Left colon (tissue), 2 donors: ENCODE measurements around the gene MAGI2. TPM values are rescaled to one million over a fixed set of nuclear protein-coding genes. Genes with fewer than 3 reads are reported as not detected.
"Not testable (repeated sequence)": the region's sequence is repeated elsewhere in the genome, so short reads cannot be mapped to it uniquely, and the experiment has no call there.

ENCODE experiments used
- ATAC-seq: fragments of 200-7000 bp; cut with Tn5 transposase; one replicate; pipeline ENCODE4 v1.9.1; 2020; ENCODE audit warnings: mild to moderate bottlenecking, moderate library complexity
- DNase-seq, 2 donors: peaks; one replicate each; pipeline ENCODE4 v3.0.0-alpha.2; 2020
- intact Hi-C, 2 donors: fragments of 100-400 bp; cut with DNase I in 1 of 2; cut with micrococcal nuclease in 1 of 2; formaldehyde crosslinking; loops; one replicate each; pipeline versions ENCODE4 v1.11.2 to v1.14.0; 2022; cut with DNase I, micrococcal nuclease
- total RNA-seq, 2 donors: library from RNA; stranded (reverse); fragmentation: NEBNext Ultra II Directional; extraction: Animal tissue kit (Norgen Biotek cat#: 25700); gene quantifications; one replicate each; pipeline ENCODE4 v1.2.1, GENCODE V29; 2021
- donor health status: DM: no; HTN: no; CAD: no.
- donor health status: DM: yes; HTN: yes; CAD: no.

Gene MAGI2
- total RNA-seq, 2 donors from 2014 or later: 1.4 to 3.5 TPM

GRCh38 chr7:79037001-79037400 is 416.5 kb downstream of the MAGI2 start:
- ATAC-seq (no peak), DNase-seq (no peak)
- intact Hi-C loops: no loop called here

- ATAC-seq (no peak), DNase-seq (no peak)
- intact Hi-C loops: no loop called here
Observed at GRCh38 chr7:79036356-79036755, 417.1 kb downstream of the MAGI2 start.

GRCh38 chr7:79035858-79036257 is 417.6 kb downstream of the MAGI2 start:
- ATAC-seq (no peak), DNase-seq (no peak)
- intact Hi-C loops: no loop called here

- intact Hi-C loops: no loop called here
- DNase-seq (no peak), ATAC-seq (no peak)
Observed at GRCh38 chr7:79034730-79035129, 418.7 kb downstream of the MAGI2 start.

- ATAC-seq, intact Hi-C loops, DNase-seq: not testable (repeated sequence)
Observed at GRCh38 chr7:79019711-79020110, 433.8 kb downstream of the MAGI2 start.

GRCh38 chr7:79011921-79012320 is 441.5 kb downstream of the MAGI2 start:
- ATAC-seq (no peak), DNase-seq (no peak)
- intact Hi-C loops: no loop called here

- ATAC-seq (no peak), DNase-seq (no peak)
- intact Hi-C loops: no loop called here
Observed at GRCh38 chr7:79009647-79010046, 443.8 kb downstream of the MAGI2 start.

GRCh38 chr7:79008786-79009185 is 444.7 kb downstream of the MAGI2 start:
- ATAC-seq: no peak

GRCh38 chr7:78996013-78996412 is 457.5 kb downstream of the MAGI2 start:
- intact Hi-C loops: no loop called here
- ATAC-seq (no peak), DNase-seq (no peak)

More at GRCh38 chr7:79008786-79009185, 444.7 kb downstream of the MAGI2 start:
- intact Hi-C loops: no loop called here
- DNase-seq: no peak

- DNase-seq (no peak), ATAC-seq (no peak)
- intact Hi-C loops: no loop called here
Observed at GRCh38 chr7:78993341-78993740, 460.1 kb downstream of the MAGI2 start.

- intact Hi-C loops: no loop called here
- no peak for ATAC-seq
- no peak for DNase-seq
Observed at GRCh38 chr7:78985509-78985908, 468.0 kb downstream of the MAGI2 start.

- DNase-seq (no peak), ATAC-seq (no peak)
- intact Hi-C loops: no loop called here
Observed at GRCh38 chr7:78983483-78983882, 470.0 kb downstream of the MAGI2 start.

- DNase-seq (no peak), ATAC-seq (no peak)
- intact Hi-C loops: no loop called here
Observed at GRCh38 chr7:78970440-78970916, 483.0 kb downstream of the MAGI2 start.

GRCh38 chr7:78968951-78969350 is 484.5 kb downstream of the MAGI2 start:
- no peak for DNase-seq
- intact Hi-C loops: no loop called here
- no peak for ATAC-seq

- intact Hi-C loops, DNase-seq, ATAC-seq: not testable (repeated sequence)
Observed at GRCh38 chr7:78967561-78967960, 485.9 kb downstream of the MAGI2 start.

GRCh38 chr7:78967046-78967445 is 486.4 kb downstream of the MAGI2 start:
- intact Hi-C loops: no loop called here
- no peak for ATAC-seq

GRCh38 chr7:78959477-78959876 is 494.0 kb downstream of the MAGI2 start:
- ATAC-seq: no peak
- intact Hi-C loops: no loop called here
- no peak for DNase-seq

More at GRCh38 chr7:78967046-78967445, 486.4 kb downstream of the MAGI2 start:
- no peak for DNase-seq

GRCh38 chr7:78955329-78955728 is 498.1 kb downstream of the MAGI2 start:
- DNase-seq (no peak), ATAC-seq (no peak)
- intact Hi-C loops: no loop called here

GRCh38 chr7:78953726-78954363 is 499.6 kb downstream of the MAGI2 start:
- no peak for ATAC-seq
- intact Hi-C loops: no loop called here
- no peak for DNase-seq

- no peak for DNase-seq
- intact Hi-C loops: no loop called here
- ATAC-seq: no peak
Observed at GRCh38 chr7:78953090-78953489, 500.4 kb downstream of the MAGI2 start.

- DNase-seq (no peak), ATAC-seq (no peak)
- intact Hi-C loops: no loop called here
Observed at GRCh38 chr7:78939669-78940068, 513.8 kb downstream of the MAGI2 start.
